GM13976 (cell line): ENCODE data around the gene GRK1.

Source experiments
- DNase-seq: peaks from one replicate; pipeline ENCODE4 v3.0.0; 2012; ENCODE audit warnings: low spot score
- in situ Hi-C: fragments of 300-500 bp; cut with MboI; formaldehyde crosslinking; loops from one replicate; pipeline ENCODE4 v1.12.0; 2022; ENCODE audit warnings: low sequenced_read_pairs, mixed read lengths, inconsistent platforms; ENCODE audit not compliant: unreplicated experiment
- TF ChIP-seq, protein P1 (sequence below): IDR thresholded peaks from 2 replicates; pipeline ENCODE4 v1.5.1; 2012; ENCODE audit warnings: borderline replicate concordance, mild to moderate bottlenecking; ENCODE audit not compliant: insufficient read depth; ENCODE audit errors: extremely low read depth, missing control alignments, control extremely low read depth

Gene GRK1

DNA sequence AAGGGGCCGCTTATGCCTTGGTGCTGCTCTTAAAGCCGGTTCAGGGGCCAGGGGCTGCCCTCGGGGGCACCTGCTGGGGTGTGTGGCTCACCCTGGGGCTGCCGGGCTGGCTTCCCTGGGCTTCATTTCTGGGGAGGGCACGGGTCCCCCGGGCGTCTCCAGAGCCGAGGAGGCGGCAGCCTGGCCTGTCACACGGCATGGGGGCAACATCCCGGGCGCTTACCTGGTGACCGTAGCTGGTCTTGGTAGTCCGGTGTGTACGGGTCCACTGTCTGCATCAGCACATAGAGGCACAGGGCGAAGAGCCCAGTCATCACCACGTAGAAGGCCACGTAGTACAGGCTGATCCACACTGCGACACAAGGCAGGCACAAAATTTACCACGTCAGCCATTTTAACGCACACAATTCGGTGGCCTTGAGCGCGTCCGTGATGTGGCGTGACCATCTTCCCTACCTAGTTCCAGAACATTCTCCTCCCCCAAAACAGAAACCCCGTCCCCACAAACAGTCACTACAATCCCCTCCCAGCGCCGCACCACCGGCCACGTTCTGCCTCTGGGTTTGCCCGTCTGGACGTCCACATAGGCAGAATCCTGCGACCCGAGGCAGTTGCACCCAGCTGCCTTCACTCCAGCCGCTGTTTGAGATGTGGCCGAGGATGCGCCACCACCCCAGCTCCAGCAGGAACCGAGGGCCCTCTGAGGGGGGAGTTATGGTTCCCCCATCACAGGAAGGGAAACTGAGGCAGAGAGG lies 12.3 kb upstream of the GRK1 start:
- in situ Hi-C loops: no loop called here
- TF ChIP-seq, protein P1, sequence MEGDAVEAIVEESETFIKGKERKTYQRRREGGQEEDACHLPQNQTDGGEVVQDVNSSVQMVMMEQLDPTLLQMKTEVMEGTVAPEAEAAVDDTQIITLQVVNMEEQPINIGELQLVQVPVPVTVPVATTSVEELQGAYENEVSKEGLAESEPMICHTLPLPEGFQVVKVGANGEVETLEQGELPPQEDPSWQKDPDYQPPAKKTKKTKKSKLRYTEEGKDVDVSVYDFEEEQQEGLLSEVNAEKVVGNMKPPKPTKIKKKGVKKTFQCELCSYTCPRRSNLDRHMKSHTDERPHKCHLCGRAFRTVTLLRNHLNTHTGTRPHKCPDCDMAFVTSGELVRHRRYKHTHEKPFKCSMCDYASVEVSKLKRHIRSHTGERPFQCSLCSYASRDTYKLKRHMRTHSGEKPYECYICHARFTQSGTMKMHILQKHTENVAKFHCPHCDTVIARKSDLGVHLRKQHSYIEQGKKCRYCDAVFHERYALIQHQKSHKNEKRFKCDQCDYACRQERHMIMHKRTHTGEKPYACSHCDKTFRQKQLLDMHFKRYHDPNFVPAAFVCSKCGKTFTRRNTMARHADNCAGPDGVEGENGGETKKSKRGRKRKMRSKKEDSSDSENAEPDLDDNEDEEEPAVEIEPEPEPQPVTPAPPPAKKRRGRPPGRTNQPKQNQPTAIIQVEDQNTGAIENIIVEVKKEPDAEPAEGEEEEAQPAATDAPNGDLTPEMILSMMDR: no peak
- no peak for DNase-seq

DNA sequence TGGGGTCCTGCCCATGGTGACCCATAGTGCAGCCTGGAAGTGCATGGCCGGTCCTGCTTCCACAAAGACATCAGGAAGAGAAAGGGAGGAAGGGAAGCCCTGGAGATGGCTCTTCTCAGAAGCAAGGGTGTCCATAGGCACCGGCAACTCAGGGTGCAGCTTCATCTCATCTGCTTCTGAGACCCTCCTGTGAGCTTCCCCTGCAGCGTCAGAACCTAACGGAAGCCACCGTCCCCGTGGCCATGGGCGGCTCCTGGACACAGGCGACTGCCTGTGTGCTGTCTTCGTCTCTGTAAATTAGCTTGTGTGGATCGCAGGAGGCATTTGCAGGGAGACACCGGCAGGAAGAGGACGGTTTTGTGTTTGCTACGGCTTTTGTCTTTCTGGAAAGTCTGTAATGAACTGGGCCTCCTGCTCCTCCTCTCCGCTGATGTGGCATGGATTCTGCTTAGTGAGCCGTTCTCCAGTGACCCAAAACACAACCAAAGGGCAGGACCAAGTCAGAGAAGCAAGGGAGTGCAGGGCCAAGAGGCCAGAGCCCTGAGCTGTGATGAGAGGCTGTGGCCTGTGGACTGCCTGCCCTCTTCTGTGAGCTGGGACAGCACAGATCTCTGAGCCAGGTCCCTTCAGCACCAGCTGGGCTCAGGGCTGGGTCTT lies 11.5 kb upstream of the GRK1 start:
- TF ChIP-seq, protein P1: no peak
- no peak for DNase-seq
- in situ Hi-C loops: no loop called here

DNA sequence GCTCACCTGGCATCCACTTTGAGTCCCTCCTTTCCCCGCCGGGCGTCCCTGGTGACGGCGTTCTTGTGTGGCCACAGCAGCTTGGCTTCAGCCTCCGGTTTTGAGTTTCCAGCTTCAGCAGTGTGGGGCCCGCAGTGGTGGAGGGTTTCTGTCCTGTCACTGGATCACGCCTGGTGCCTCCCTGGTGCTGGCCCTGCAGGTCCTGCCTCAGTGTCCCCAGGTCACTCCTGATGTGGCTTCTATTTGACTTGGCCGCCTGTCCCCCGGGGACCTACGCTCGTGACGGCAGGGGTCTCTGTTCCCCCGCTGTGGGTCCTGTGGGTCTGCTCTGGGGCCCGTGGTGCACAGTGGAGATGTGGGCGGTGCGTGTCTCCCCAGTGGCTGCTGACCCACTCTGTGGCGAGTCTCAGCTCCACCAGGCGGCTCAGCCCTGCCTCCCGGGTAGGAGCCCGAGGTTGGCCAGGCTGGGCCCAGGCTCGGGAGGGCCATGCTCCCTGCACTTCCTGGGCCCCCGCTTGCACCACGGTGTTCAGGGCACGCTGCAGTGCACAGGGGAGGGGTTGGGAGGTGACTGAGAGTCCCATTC lies 10.9 kb upstream of the GRK1 start:
- in situ Hi-C loops: no loop called here
- no peak for DNase-seq
- TF ChIP-seq, protein P1: no peak

DNA sequence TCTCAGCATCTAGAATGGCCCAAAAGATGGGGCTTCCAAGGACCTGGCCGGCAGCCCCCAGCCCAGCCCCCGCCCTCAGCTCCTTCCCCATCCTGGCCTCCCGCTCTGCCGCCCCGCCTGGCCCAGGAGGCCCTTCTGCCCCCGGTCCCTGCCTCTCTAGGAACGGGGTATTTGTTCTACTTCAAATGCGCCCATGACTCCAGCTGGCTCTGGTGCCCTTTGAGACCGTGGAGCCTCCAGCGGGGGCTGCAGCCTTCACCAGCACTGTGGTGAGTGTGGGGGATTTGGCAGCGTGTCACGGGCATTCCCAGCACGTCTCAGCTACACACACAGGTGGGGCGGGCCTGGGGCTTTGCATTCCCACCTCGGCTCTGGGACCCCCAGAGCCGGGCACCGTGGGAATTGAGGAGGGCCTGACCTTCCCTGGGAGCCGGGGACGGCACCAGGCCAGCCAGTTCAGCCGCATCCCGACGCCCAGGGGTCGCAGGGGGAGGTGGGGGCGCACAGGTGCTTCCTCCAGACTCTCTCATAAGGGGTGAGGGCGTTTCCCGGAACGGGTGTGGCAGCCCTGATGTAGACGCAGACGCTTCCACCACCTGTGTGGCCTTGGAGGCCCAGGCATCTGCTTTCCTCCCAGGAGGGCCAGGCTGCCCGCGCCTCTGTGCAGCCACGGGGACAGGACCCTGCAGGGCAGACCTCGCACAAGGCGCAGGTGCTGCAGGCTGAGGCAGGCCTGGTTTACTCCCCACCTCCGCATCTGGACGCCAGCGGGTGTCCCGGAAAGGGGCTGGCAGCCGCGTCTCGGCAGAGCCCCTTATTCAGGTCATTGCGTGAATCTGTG lies 10.0 kb upstream of the GRK1 start:
- in situ Hi-C loops: no loop called here
- DNase-seq: no peak
- TF ChIP-seq, protein P1: no peak

DNA sequence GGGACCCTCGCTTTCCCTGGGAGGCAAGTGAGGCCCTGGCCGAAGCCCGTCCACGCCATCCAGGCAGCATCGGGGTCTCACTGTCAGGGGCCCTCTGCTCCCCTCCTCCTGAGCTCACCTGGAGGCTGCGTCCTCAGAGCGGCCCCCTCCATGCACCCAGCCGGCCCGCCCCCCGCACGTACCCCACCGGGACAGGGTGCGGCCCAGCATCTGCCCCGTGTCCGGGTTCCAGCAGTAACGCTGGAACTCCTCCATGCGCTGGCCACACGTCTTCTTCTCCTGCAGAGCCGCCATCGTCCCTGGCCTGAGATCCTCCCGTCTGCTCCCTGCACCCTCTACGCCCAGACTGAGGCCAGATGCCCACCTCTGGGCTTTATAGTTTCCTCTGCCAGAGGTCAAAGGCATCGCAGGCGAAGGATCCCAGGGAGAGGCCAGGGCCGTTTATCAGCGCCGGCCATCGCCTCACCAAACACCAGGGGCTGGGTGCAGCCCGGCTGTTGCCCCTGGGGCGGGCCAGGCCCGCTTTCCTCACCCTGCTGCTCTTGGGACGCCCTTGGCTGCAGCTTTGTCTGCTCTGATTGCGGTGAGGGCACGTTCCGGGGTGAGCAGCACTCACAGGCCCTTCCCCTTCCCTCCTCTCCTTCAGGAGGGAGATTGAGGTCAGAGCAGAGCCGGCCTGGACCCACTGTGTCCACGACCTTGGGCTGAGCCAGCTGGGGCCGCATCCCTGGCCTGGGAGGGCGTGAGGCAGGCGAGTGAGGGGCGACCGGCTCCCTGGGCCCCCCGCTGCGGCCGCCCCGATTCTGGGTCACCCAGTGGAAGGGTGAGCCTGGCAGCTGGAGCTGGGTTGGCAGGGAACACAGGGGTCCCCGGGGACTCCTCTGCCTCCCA lies 8.9 kb upstream of the GRK1 start, which contains the start of gene ATP4B:
TSS of gene ATP4B (minus strand) at position 348 of the 891 bp plus-strand sequence. CDS start at position 294, 54 bp downstream.
- DNase-seq: no peak
- in situ Hi-C loops: no loop called here
- TF ChIP-seq, protein P1: no peak
